Keratinocyte (primary cell): Measurements from ENCODE around the gene FXR1.

Source experiments
- CTCF ChIP-seq, 3 experiments: IDR thresholded peaks in 1 of 3; conservative IDR thresholded peaks in 1 of 3; optimal IDR thresholded peaks in 1 of 3; 2 replicates in 2 of 3; 3 replicates in 1 of 3; pipeline versions ENCODE3 to v1.5.1; 2011; ENCODE audit warnings: low read length in 3 of 3, mild to moderate bottlenecking in 3 of 3, moderate library complexity in 2 of 3, control low read depth in 1 of 3, inconsistent platforms in 1 of 3; ENCODE audit not compliant: insufficient read depth in 2 of 3; ENCODE audit errors: extremely low read depth in 1 of 3
- EZH2 ChIP-seq: IDR thresholded peaks from one replicate; pipeline ENCODE4 v1.6.1; 2012; ENCODE audit warnings: inconsistent platforms, mild to moderate bottlenecking, low read length, moderate library complexity

GRCh38 chr3:181006541-181006940 lies 94.1 kb downstream of the FXR1 start:
- TF ChIP-seq CTCF (optimal IDR thresholded peaks at IDR 0.05 in 1 of 3, IDR thresholded peaks at IDR 0.05 in 1 of 3, conservative IDR thresholded peaks at IDR 0.05 in 1 of 3; ENCODE audit: extremely low read depth in 1 of 3, insufficient read depth in 2 of 3, low read length in 3 of 3): no peak
- no peak for TF ChIP-seq EZH2
